Right lobe of liver (tissue), 6 donors: ENCODE measurements around the gene FOXJ3. TPM values are rescaled to one million over a fixed set of nuclear protein-coding genes. Genes with fewer than 3 reads are reported as not detected.

Source experiments
- ATAC-seq, 4 donors: fragments of 200-7000 bp; cut with Tn5 transposase; one replicate each; pipeline ENCODE4 v1.9.1; 2020; ENCODE audit warnings: mild to moderate bottlenecking in 4 of 4, moderate library complexity in 4 of 4
- DNase-seq, 3 donors: peaks; one replicate each; pipeline ENCODE4 v3.0.0-alpha.2; 2020
- H3K27ac ChIP-seq, 3 donors: fragments of 200-600 bp; one replicate each; pipeline ENCODE4 v1.8.0; 2022
- H3K27me3 ChIP-seq, 2 donors: fragments of 200-600 bp; one replicate each; pipeline ENCODE4 v1.8.0; 2022
- H3K36me3 ChIP-seq, 4 donors: fragments of 200-600 bp; sonication (generic) in 1 of 4; one replicate each; pipeline versions ENCODE4 v1.5.1 to v1.8.0; 2017 to 2022; ENCODE audit warnings: control low read depth in 1 of 4
- H3K4me1 ChIP-seq, 4 donors: fragments of 200-600 bp; sonication (generic) in 1 of 4; one replicate each; pipeline versions ENCODE4 v1.5.1 to v1.8.0; 2017 to 2022; ENCODE audit warnings: control low read depth in 1 of 4
- H3K4me3 ChIP-seq, 3 donors: fragments of 200-600 bp; one replicate each; pipeline ENCODE4 v1.8.0; 2022
- H3K9me3 ChIP-seq, 4 donors: fragments of 200-600 bp; sonication (generic) in 1 of 4; one replicate each; pipeline versions ENCODE4 v1.5.1 to v1.8.0; 2017 to 2022; ENCODE audit warnings: control low read depth in 1 of 4
- POLR2A ChIP-seq: fragments of 450-650 bp; IDR thresholded peaks from one replicate; pipeline ENCODE4 v1.6.1; 2017; ENCODE audit warnings: antibody characterized with exemption, mild to moderate bottlenecking
- WGBS: methylation state at CpG from one replicate; pipeline ENCODE4 v1.1.6; 2018; ENCODE audit warnings: low coverage, low lambda C conversion rate; ENCODE audit not compliant: insufficient coverage; ENCODE audit errors: missing lambda C conversion rate; 5-methylcytosine and 5-hydroxymethylcytosine counted together
- intact Hi-C, 2 donors: fragments of 100-400 bp; cut with DNase I; formaldehyde crosslinking; loops; one replicate each; pipeline versions ENCODE4 v1.11.2 to v1.14.1; 2022
- long read RNA-seq: library from polyadenylated mRNA; unstranded; transcript quantifications from one replicate; pipeline ENCODE4 v2.0.0, GENCODE V29; 2019
- total RNA-seq, 6 experiments: library from RNA; depleted of rRNA in 2 of 6; stranded (reverse); fragments of >200 nt in 2 of 6; fragmentation: NEBNext Ultra II Directional in 3 of 6; extraction: Animal tissue kit (Norgen Biotek cat#: 25700) in 3 of 6; gene quantifications; one replicate each; pipeline versions ENCODE4 v1.1.0 to v1.2.4, GENCODE V29; 2016 to 2023
- TF ChIP-seq, protein P1 (sequence below), 4 donors: fragments of 200-600 bp in 3 of 4; fragments of 450-650 bp in 1 of 4; IDR thresholded peaks; one replicate each; pipeline versions ENCODE4 v1.5.1 to v1.8.0; 2016 to 2022; ENCODE audit warnings: antibody characterized with exemption in 4 of 4, mild to moderate bottlenecking in 2 of 4
- donor health status: DM: no; HTN: yes; CAD: no.
- donor health status: DM: no; HTN: no; CAD: no.
- donor health status: DM: no; HTN: no; CAD: no.
- donor health status: DM: no; HTN: yes; CAD: no.
- donor health status: DM: no; HTN: yes; CAD: no.

FOXJ3 gene
- 10 to 100 TPM; 12.1 to 18.4 (median 14.5) TPM for total RNA-seq
- long read RNA-seq, partial matches to known transcripts: 0 of 1 reads
- long read RNA-seq, other reads (novel, unspliced or antisense): 1 of 1 reads

DNA sequence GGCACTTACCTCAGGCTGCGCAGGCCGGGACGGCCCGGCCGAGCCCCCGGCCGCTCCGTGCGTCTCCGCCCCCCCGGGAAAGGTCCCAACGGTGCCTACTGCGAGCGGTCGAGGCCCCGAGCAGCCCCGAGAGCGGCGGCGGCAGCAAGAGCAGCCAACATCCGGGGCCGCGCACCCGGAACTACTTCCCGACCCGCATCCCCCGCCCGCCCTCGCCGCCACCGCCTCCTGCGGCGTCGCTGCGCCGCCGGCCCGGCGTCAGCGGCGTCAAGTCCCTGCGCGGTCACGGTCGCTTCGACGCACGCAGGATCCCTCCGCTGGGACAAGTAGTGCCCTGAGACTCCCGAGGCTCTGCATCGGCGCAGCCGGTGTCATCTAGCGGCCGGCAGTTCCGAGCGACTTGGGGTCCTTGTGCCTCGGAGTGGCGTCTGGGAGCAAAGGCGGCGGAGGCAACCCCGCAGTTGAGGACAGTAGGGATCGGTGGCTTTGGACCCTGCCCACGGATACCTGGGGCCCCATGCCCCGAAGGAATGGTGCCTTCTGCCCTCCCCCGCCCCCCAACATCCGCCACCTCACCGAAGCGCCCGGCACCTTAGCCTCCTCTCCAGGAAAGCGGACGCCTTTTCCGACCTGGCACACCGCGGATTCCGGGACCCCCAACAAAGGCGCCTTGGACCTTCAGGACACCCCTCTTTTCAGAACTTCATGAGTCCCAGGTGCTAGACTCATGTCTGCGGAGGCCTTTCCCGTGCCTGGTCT lies at the start of gene FOXJ3:
TSS of gene FOXJ3 (minus strand) at position 186 of the 759 bp plus-strand sequence. CDS start 24,142 bp downstream, outside the sequence.
- Histone ChIP-seq H3K27me3 (no peaks in the 10 kb centered on the region), H3K36me3 (no peaks in the 10 kb centered on the region), H3K4me3 (peak within 1 kb of the TSS; percentile 93 to 96 (median 95)), H3K27ac (peak within 1 kb of the TSS; percentile 94 to 96 (median 94)), H3K9me3 (no peaks in the 10 kb centered on the region), H3K4me1 (peaks cover 0 to 18% (median 5%) of the 10 kb centered on the region in 4 donors)
- peak; percentile 75 for TF ChIP-seq POLR2A
- TF ChIP-seq, protein P1, sequence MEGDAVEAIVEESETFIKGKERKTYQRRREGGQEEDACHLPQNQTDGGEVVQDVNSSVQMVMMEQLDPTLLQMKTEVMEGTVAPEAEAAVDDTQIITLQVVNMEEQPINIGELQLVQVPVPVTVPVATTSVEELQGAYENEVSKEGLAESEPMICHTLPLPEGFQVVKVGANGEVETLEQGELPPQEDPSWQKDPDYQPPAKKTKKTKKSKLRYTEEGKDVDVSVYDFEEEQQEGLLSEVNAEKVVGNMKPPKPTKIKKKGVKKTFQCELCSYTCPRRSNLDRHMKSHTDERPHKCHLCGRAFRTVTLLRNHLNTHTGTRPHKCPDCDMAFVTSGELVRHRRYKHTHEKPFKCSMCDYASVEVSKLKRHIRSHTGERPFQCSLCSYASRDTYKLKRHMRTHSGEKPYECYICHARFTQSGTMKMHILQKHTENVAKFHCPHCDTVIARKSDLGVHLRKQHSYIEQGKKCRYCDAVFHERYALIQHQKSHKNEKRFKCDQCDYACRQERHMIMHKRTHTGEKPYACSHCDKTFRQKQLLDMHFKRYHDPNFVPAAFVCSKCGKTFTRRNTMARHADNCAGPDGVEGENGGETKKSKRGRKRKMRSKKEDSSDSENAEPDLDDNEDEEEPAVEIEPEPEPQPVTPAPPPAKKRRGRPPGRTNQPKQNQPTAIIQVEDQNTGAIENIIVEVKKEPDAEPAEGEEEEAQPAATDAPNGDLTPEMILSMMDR (IDR thresholded peaks at IDR 0.05): peak in 2 of 4 donors; percentile 12 to 14
- WGBS: 0% methylated on average over 17 of the region's 79 CpGs
- DNase-seq (peak; percentile 94 to 95 (median 94)), ATAC-seq (peak; percentile 83 to 93 (median 93))
- intact Hi-C loops: loop anchor here in 1 of 2 donors (10.0 kb wide), 1 partner anchor 160 kb away; no protein-coding TSS in a partner anchor

DNA sequence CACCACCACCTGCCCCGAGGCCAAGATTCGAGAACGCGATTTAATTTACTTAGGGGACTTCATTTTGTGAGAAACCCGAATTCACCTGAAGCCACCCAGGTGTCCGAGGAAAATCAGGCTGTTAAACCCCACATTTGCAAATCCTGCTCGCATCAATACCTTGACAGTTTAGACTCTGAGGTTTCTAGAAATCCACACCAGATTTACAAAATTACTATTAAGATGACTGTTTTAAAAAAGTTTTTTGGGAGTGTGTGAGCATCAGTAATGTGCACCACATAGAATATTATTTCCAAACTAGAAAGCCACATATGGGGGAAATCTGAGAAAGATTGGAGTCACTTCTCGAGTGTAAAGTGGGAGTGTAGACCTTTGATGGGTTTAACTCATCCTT lies 46.2 kb upstream of the FOXJ3 start:
- no peaks in the 10 kb centered on the region for H3K9me3 ChIP-seq
- no peak overlapping the region for H3K27ac ChIP-seq
- ATAC-seq (no peak), DNase-seq (no peak)
- TF ChIP-seq, protein P1 (IDR thresholded peaks at IDR 0.05): no peak
- no peak for TF ChIP-seq POLR2A
- H3K4me1 ChIP-seq: peaks cover 0 to 5% (median 0%) of the 10 kb centered on the region in 4 donors
- intact Hi-C loops: no loop called here
- H3K4me3 ChIP-seq: peak overlapping the region; percentile 44 to 62 (median 47)
- no peaks in the 10 kb centered on the region for H3K27me3 ChIP-seq
- WGBS: 15% methylated on average over 8 of the region's 8 CpGs
- no peaks in the 10 kb centered on the region for H3K36me3 ChIP-seq

DNA sequence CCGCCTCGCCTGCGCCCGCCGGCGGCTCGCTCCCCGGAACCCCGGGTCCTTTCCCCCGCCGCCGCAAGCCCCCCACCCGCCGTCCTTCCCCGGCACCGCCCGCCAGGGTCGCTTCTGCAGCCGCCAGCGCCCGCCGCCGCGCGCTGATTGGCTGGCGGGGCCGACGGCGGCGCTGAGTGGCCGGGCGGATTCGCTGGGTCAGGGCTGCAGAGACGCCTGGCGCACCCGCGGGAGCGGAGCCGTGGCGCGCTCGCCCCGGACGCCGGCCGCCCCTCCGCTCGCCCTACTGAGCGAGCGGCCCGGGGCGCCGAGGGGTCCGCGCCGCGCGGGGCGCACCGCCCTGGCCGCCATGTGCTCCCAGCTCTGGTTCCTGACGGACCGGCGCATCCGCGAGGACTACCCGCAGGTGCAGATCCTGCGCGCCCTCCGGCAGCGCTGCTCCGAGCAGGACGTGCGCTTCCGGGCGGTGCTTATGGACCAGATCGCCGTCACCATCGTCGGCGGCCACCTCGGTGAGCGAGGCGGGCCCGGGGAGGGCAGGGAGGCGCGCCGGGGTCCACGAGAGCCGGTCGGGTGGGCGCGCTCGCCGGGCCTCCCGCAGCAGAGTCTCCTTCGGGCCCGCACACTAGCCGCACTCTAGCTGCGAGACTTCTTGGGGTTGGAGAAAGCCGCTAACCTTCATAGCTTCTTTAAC lies 45.7 kb upstream of the FOXJ3 start, which contains the start of gene RIMKLA:
TSS of gene RIMKLA (plus strand) at position 207 of the 694 bp plus-strand sequence. CDS start at position 350, 143 bp downstream.
- WGBS: 0% methylated on average over 1 of the region's 101 CpGs
- intact Hi-C loops: no loop called here
- peak; percentile 86 to 94 (median 92) for ATAC-seq
- Histone ChIP-seq H3K4me3 (peak within 1 kb of the TSS; percentile 44 to 62 (median 47)), H3K27me3 (no peaks in the 10 kb centered on the region), H3K27ac (no peak within 1 kb of the TSS), H3K4me1 (peaks cover 0 to 5% (median 0%) of the 10 kb centered on the region in 4 donors), H3K36me3 (no peaks in the 10 kb centered on the region), H3K9me3 (no peaks in the 10 kb centered on the region)
- TF ChIP-seq, protein P1 (IDR thresholded peaks at IDR 0.05): no peak
- TF ChIP-seq POLR2A: no peak
- DNase-seq: peak; percentile 46 to 61 (median 58)

DNA sequence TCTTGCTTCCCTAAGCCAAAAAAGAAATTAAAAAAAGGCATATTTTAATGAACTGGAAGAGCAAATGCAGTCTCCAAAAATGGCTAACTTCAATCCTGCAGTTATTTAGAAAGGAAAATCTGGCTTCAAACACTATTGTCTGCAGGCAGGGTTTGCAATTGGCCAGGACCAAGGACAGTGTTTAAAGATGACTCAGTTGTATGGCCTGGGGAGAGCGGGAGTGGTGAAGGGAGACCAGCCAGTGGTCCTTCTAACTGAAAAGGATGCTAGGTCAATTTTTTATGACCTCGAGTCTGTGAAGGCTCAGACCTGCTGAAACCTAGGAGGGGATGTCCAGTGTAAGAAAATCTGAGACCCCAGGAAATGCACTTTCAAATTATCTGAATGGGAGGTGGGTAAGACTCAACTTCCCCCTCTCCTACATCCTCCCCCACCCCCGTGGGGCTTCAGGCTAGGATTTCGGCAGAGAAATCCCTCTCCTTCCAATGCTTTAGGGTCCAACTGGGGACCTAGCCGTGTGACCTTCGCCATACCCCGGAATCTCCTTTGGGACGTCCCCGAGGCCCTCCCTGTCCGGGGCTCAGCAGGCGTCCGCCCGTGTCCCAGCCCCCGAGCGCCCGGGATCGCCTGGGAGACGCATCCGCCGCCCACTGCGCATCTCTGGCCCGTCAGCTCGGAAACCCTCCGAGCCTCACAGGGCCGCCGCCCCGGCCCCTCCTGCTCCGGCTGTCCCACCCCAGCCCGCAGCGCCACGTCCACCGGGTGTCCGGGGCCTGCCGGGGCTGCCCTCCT lies 45.0 kb upstream of the FOXJ3 start:
- peak; percentile 29 to 53 (median 48) for ATAC-seq
- H3K27ac ChIP-seq: no peak overlapping the region
- TF ChIP-seq, protein P1 (IDR thresholded peaks at IDR 0.05): no peak
- TF ChIP-seq POLR2A: no peak
- H3K4me1 ChIP-seq: peaks cover 0 to 5% (median 0%) of the 10 kb centered on the region in 4 donors
- intact Hi-C loops: no loop called here
- H3K4me3 ChIP-seq: peak overlapping the region; percentile 44 to 62 (median 46)
- no peaks in the 10 kb centered on the region for H3K27me3 ChIP-seq
- WGBS: 4% methylated on average over 22 of the region's 34 CpGs
- DNase-seq: peak in 1 of 3 donors; percentile 20
- H3K36me3 ChIP-seq: no peaks in the 10 kb centered on the region
- H3K9me3 ChIP-seq: no peaks in the 10 kb centered on the region
